ENCODE data around the gene GRIA4. TPM values are rescaled to one million over a fixed set of nuclear protein-coding genes. Genes with fewer than 3 reads are reported as not detected.

GRIA4 gene
- total RNA-seq, 1 donor from 2014 or later, result 8.7 TPM

DNA sequence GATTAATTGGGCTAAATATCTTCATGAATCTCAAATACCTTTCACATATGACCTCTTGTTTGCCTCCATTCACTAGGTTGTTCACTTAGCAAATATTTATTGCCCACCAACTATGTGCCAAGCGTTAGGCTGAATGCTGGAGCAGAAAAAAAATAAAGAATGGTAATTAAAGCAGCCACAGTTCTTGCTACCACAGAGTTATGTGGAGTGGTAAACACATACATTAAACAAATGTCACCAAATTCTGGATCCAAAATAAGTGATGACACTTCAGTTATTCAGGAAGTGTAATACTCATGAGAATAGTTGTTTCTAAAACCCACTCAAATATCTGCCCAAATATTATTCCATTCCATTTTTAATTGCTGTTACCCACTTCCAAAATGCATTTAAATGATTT is 128.4 kb downstream of the GRIA4 start:
- Mint-ChIP-seq H3K27ac (ENCODE audit: unreplicated experiment) (no peak overlapping the region), H3K36me3 (ENCODE audit: low read depth, unreplicated experiment) (no peaks in the 10 kb centered on the region), H3K27me3 (ENCODE audit: unreplicated experiment) (no peaks in the 10 kb centered on the region), H3K4me1 (ENCODE audit: unreplicated experiment) (no peaks in the 10 kb centered on the region), H3K9me3 (ENCODE audit: unreplicated experiment) (no peaks in the 10 kb centered on the region), H3K4me3 (ENCODE audit: unreplicated experiment) (no peak overlapping the region)
- DNase-seq (ENCODE audit: low spot score), result no peak
- TF ChIP-seq, protein P1, sequence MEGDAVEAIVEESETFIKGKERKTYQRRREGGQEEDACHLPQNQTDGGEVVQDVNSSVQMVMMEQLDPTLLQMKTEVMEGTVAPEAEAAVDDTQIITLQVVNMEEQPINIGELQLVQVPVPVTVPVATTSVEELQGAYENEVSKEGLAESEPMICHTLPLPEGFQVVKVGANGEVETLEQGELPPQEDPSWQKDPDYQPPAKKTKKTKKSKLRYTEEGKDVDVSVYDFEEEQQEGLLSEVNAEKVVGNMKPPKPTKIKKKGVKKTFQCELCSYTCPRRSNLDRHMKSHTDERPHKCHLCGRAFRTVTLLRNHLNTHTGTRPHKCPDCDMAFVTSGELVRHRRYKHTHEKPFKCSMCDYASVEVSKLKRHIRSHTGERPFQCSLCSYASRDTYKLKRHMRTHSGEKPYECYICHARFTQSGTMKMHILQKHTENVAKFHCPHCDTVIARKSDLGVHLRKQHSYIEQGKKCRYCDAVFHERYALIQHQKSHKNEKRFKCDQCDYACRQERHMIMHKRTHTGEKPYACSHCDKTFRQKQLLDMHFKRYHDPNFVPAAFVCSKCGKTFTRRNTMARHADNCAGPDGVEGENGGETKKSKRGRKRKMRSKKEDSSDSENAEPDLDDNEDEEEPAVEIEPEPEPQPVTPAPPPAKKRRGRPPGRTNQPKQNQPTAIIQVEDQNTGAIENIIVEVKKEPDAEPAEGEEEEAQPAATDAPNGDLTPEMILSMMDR (IDR thresholded peaks at IDR 0.05; ENCODE audit: unreplicated experiment), result no peak

DNA sequence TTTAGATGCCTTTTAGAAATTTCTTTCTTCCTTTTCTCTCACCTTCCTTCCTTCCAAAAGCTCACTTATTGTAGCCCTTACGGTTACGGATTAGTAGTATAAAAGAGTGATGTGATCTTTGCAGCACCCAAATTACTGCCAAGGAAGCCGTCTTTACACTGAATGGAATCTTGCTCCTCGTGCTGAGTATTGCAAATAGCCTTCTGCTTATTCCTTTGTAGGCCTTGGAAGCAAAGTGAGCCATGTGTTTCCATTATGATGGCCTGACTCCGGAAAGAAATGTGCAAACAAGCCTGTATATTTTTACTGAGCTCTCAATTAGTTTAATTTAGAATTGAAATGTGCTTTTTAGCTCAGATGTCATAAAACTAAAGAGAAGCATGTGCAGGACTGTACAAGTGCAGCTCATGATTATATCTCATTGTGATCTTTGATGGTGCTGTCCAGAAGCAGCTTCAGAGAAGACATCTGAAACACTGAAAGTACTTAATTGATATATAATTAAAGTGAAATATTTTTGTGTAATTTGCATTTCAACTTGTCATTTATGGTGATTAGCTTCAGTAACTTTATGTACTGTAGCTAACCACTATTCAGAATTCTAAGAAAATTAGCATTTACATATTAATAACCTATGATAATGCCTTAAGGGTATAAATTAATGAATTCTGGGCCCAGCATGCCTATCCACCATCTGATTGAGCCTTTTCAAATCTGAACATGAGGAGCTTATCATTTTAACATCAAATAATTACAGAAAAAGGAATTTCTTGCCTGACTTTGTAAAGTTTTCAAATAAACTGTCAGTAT is 129.3 kb downstream of the GRIA4 start:
- Mint-ChIP-seq H3K4me1 (ENCODE audit: unreplicated experiment) (no peaks in the 10 kb centered on the region), H3K27me3 (ENCODE audit: unreplicated experiment) (no peaks in the 10 kb centered on the region), H3K9me3 (ENCODE audit: unreplicated experiment) (no peaks in the 10 kb centered on the region), H3K4me3 (ENCODE audit: unreplicated experiment) (no peak overlapping the region), H3K27ac (ENCODE audit: unreplicated experiment) (no peak overlapping the region), H3K36me3 (ENCODE audit: low read depth, unreplicated experiment) (no peaks in the 10 kb centered on the region)
- TF ChIP-seq, protein P1 (IDR thresholded peaks at IDR 0.05; ENCODE audit: unreplicated experiment), result no peak
- no peak for DNase-seq (ENCODE audit: low spot score)

DNA sequence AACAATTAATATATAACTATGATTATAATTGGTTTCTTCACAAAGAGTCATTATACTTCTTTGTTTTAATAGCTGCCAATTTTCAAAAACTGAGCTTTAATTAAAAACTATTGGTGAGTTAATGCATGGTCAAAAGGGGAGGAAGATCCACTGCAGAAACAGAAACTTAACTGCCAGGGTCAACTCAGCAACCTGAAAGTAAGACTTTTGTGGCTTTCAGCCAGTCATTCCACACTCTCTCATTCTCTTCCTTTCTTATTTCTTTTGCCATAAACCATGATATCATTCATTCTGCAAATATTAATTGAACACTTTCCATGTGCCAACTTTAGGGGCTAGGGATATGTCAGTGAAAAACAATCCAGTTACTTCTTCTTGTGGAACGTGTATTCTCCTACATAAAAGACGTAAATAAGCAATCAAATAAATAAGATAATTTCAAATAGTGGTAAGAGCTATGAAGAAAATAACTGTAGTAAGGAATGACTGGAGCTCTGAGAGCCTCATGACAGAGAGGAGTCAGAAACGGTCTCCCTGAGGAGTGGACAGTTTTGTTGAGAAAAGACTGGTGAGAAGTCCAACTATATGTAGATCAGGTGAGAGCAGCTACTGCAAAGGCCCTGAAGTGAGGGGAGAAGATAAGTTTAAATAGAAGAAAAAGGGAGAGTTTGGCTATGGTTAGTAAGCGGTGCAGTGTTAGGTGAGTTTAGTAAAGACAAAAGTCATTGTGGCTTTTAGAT is 130.5 kb downstream of the GRIA4 start:
- Mint-ChIP-seq H3K4me3 (ENCODE audit: unreplicated experiment) (no peak overlapping the region), H3K36me3 (ENCODE audit: low read depth, unreplicated experiment) (no peaks in the 10 kb centered on the region), H3K27me3 (ENCODE audit: unreplicated experiment) (no peaks in the 10 kb centered on the region)

DNA sequence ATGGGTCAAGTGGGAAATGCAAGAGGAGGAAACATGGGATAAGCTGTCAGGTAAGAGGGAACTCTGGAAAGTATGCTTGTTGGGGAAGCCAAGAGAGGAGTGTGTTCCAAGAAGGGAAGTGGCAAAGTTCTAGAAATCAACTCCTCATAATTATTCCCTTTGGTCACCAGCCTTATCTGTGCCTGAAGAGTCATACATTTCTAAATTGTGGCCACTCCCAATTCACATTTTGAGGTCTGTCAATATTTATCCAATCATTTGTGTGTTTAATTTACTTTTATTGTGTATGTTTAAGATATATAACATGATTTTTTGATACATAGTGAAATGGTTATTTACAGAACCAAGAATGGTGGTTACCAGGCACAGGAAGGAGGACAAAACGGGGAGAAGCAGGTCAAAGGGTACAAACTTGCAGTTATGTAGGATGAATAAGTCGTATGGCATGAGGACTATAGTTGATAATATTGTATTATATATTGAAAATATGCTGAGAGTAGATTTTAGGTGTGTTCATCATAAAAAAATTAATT is 131.7 kb downstream of the GRIA4 start:
- Mint-ChIP-seq H3K4me3 (ENCODE audit: unreplicated experiment) (no peak overlapping the region), H3K4me1 (ENCODE audit: unreplicated experiment) (no peaks in the 10 kb centered on the region), H3K36me3 (ENCODE audit: low read depth, unreplicated experiment) (no peaks in the 10 kb centered on the region), H3K9me3 (ENCODE audit: unreplicated experiment) (no peaks in the 10 kb centered on the region), H3K27ac (ENCODE audit: unreplicated experiment) (no peak overlapping the region), H3K27me3 (ENCODE audit: unreplicated experiment) (no peaks in the 10 kb centered on the region)
- DNase-seq (ENCODE audit: low spot score), result no peak
- TF ChIP-seq, protein P1 (IDR thresholded peaks at IDR 0.05; ENCODE audit: unreplicated experiment), result no peak

More for the DNA sequence above, 130.5 kb downstream of the GRIA4 start:
- TF ChIP-seq, protein P1 (IDR thresholded peaks at IDR 0.05; ENCODE audit: unreplicated experiment), result no peak
- no peak overlapping the region for H3K27ac Mint-ChIP-seq (ENCODE audit: unreplicated experiment)
- DNase-seq (ENCODE audit: low spot score), result no peak
- H3K9me3 Mint-ChIP-seq (ENCODE audit: unreplicated experiment), result no peaks in the 10 kb centered on the region
- no peaks in the 10 kb centered on the region for H3K4me1 Mint-ChIP-seq (ENCODE audit: unreplicated experiment)
